Measurements from ENCODE around the gene REXO1. TPM values are rescaled to one million over a fixed set of nuclear protein-coding genes. Genes with fewer than 3 reads are reported as not detected.

Gene REXO1
- total and polyA plus RNA-seq, 2 of the 13 experiments (the other 11 are each of a cell fraction or from before 2014, with no cell fraction given): 5.0 to 11.2 TPM

- TF ChIP-seq IKZF4 (CRISPR knock-in tag; IDR thresholded peaks at IDR 0.05; ENCODE audit: borderline replicate concordance, low read depth, not compliant biosample characterization) (no peak), MED13 (CRISPR knock-in tag; IDR thresholded peaks at IDR 0.05) (no peak), GATAD1 (CRISPR knock-in tag; IDR thresholded peaks at IDR 0.05) (0 out of 2 replicates have a peak, but pooled peaks have one; percentile 30), SNAPC2 (CRISPR knock-in tag; IDR thresholded peaks at IDR 0.05) (no peak), ZNF841 (CRISPR knock-in tag; IDR thresholded peaks at IDR 0.05; ENCODE audit: borderline replicate concordance) (no peak), HDAC1 (CRISPR knock-in tag; IDR thresholded peaks at IDR 0.05) (peak; percentile 59; the same call in 1 of the 2 replicates), SP1 (IDR thresholded peaks at IDR 0.05) (no peak), SP1 (CRISPR knock-in tag; IDR thresholded peaks at IDR 0.05) (0 out of 2 replicates have a peak, but pooled peaks have one; percentile 22), RFX3 (CRISPR knock-in tag; IDR thresholded peaks at IDR 0.05) (no peak), KMT2B (CRISPR knock-in tag; IDR thresholded peaks at IDR 0.05) (no peak), FOXA3 (CRISPR knock-in tag; IDR thresholded peaks at IDR 0.05) (0 out of 2 replicates have a peak, but pooled peaks have one; percentile 29), RARA (CRISPR knock-in tag; IDR thresholded peaks at IDR 0.05) (0 out of 2 replicates have a peak, but pooled peaks have one; percentile 8), AGO1 (IDR thresholded peaks at IDR 0.05; ENCODE audit: low read depth, low read length, poor library complexity, severe bottlenecking) (no peak), KLF6 (CRISPR knock-in tag; IDR thresholded peaks at IDR 0.05) (no peak), ZNF543 (CRISPR knock-in tag; IDR thresholded peaks at IDR 0.05) (peak; percentile 20; the same call in 1 of the 2 replicates), XBP1 (CRISPR knock-in tag; IDR thresholded peaks at IDR 0.05) (no peak), ZFY (CRISPR knock-in tag; IDR thresholded peaks at IDR 0.05) (peak; percentile 46; the same call in 1 of the 2 replicates), HNRNPK (IDR thresholded peaks at IDR 0.05; ENCODE audit: low read depth, low read length, poor library complexity, severe bottlenecking) (no peak), XRCC5 (optimal IDR thresholded peaks at IDR 0.05; ENCODE audit: low read length) (peak; percentile 96), ZSCAN25 (CRISPR knock-in tag; IDR thresholded peaks at IDR 0.05) (peak; percentile 40; the same call in 1 of the 2 replicates), MAX (IDR thresholded peaks at IDR 0.05) (0 out of 2 replicates have a peak, but pooled peaks have one; percentile 32), PCBP1 (IDR thresholded peaks at IDR 0.05; ENCODE audit: borderline replicate concordance, low read depth, low read length) (0 out of 2 replicates have a peak, but pooled peaks have one; percentile 33), ZNF180 (CRISPR knock-in tag; IDR thresholded peaks at IDR 0.05; ENCODE audit: borderline replicate concordance, low read depth) (no peak)
- TF ChIP-seq, protein P1, sequence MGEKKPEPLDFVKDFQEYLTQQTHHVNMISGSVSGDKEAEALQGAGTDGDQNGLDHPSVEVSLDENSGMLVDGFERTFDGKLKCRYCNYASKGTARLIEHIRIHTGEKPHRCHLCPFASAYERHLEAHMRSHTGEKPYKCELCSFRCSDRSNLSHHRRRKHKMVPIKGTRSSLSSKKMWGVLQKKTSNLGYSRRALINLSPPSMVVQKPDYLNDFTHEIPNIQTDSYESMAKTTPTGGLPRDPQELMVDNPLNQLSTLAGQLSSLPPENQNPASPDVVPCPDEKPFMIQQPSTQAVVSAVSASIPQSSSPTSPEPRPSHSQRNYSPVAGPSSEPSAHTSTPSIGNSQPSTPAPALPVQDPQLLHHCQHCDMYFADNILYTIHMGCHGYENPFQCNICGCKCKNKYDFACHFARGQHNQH (CRISPR knock-in tag; IDR thresholded peaks at IDR 0.05): no peak
- TF ChIP-seq, protein P2, sequence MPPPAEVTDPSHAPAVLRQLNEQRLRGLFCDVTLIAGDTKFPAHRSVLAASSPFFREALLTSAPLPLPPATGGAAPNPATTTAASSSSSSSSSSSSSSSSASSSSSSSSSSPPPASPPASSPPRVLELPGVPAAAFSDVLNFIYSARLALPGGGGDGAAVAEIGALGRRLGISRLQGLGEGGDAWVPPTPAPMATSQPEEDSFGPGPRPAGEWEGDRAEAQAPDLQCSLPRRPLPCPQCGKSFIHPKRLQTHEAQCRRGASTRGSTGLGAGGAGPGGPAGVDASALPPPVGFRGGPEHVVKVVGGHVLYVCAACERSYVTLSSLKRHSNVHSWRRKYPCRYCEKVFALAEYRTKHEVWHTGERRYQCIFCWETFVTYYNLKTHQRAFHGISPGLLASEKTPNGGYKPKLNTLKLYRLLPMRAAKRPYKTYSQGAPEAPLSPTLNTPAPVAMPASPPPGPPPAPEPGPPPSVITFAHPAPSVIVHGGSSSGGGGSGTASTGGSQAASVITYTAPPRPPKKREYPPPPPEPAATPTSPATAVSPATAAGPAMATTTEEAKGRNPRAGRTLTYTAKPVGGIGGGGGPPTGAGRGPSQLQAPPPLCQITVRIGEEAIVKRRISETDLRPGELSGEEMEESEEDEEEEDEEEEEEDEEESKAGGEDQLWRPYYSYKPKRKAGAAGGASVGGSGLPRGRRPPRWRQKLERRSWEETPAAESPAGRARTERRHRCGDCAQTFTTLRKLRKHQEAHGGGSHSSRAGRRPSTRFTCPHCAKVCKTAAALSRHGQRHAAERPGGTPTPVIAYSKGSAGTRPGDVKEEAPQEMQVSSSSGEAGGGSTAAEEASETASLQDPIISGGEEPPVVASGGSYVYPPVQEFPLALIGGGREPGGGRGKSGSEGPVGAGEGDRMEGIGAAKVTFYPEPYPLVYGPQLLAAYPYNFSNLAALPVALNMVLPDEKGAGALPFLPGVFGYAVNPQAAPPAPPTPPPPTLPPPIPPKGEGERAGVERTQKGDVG (CRISPR knock-in tag; IDR thresholded peaks at IDR 0.05; ENCODE audit: borderline replicate concordance): no peak
- TF ChIP-seq, protein P3, sequence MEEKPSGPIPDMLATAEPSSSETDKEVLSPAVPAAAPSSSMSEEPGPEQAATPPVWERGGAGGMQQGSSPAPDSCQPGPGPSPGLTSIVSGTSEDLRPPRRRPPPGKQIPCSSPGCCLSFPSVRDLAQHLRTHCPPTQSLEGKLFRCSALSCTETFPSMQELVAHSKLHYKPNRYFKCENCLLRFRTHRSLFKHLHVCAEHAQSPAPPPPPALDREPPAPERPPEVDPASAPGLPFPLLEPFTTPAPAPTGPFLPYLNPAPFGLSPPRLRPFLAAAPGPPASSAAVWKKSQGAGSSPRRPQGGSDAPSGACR (CRISPR knock-in tag; IDR thresholded peaks at IDR 0.05): no peak
Measured at GRCh38 chr19:1853295-1854038, 5.2 kb upstream of the REXO1 start (continued).

Measured in HepG2 (cell line).